Erythroblast (primary cell): ENCODE data around the gene ADPRHL1.

ENCODE experiments used
- GATA1 ChIP-seq: IDR thresholded peaks from 2 replicates; pipeline ENCODE4 v1.6.1; 2011; ENCODE audit warnings: low read depth, mild to moderate bottlenecking, control low read depth, low read length, moderate library complexity
- POLR2A ChIP-seq: IDR thresholded peaks from 2 replicates; pipeline ENCODE4 v1.6.1; 2011; ENCODE audit warnings: mild to moderate bottlenecking, low read length

DNA sequence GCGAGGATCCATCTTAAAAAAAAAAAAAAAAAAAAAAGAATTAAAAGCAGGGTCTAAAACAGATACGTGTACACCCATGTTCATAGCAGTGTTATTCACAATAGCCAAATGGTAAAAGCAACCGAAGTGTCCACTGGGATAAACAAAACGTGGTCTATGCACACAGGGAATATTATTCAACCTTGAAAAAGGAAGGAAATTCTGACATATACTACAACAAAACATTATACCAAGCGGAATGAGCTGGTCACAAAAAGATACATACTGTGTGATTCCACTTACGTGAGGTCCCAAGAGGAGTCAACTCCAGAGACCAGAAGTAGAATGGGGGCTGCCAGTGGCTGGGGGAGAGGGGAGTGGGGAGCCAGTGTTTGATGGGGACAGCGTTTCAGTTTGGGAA is 14.7 kb upstream of the ADPRHL1 start:
- TF ChIP-seq POLR2A (no peak), GATA1 (no peak)
